Calu3 (cell line): ENCODE measurements around the gene EREG. TPM values are rescaled to one million over a fixed set of nuclear protein-coding genes. Genes with fewer than 3 reads are reported as not detected.

ENCODE experiments used
- BruUV-seq: library from RNA; stranded (reverse); fragments of 400-500 nt; replicated peaks from 2 replicates; lab custom pipeline; 2021; lab: Mats Ljungman, UMichigan
- CTCF ChIA-PET: fragments of 300-600 bp; sonication (Branson Sonifier 250); formaldehyde crosslinking; loops from one replicate; lab custom pipeline; 2022; ENCODE audit warnings: antibody characterized with exemption; lab: Charles Lee
- DNase-seq: peaks from one replicate; pipeline ENCODE4 v3.0.0; 2022
- H3K27ac Mint-ChIP-seq: one replicate; pipeline ENCODE4 v1.8.0; 2022; ENCODE audit warnings: mixed read lengths; ENCODE audit not compliant: unreplicated experiment
- H3K27me3 Mint-ChIP-seq: one replicate; pipeline ENCODE4 v1.8.0; 2022; ENCODE audit warnings: mixed read lengths; ENCODE audit not compliant: unreplicated experiment
- H3K36me3 Mint-ChIP-seq: one replicate; pipeline ENCODE4 v1.8.0; 2022; ENCODE audit warnings: mild to moderate bottlenecking, moderate library complexity, mixed read lengths; ENCODE audit not compliant: insufficient read depth, unreplicated experiment
- H3K4me1 Mint-ChIP-seq: one replicate; pipeline ENCODE4 v1.8.0; 2022; ENCODE audit warnings: mild to moderate bottlenecking, low read depth, mixed read lengths; ENCODE audit not compliant: unreplicated experiment
- H3K4me3 Mint-ChIP-seq: one replicate; pipeline ENCODE4 v1.8.0; 2022; ENCODE audit warnings: mild to moderate bottlenecking, low read depth, moderate library complexity, mixed read lengths; ENCODE audit not compliant: unreplicated experiment
- H3K9me3 Mint-ChIP-seq: one replicate; pipeline ENCODE4 v1.8.0; 2022; ENCODE audit warnings: low read depth, mixed read lengths; ENCODE audit not compliant: unreplicated experiment
- intact Hi-C: fragments of 100-400 bp; cut with micrococcal nuclease; formaldehyde crosslinking; loops from one replicate; pipeline ENCODE4 v1.10.0; 2022; ENCODE audit not compliant: unreplicated experiment
- total RNA-seq: library from RNA; stranded (reverse); gene quantifications from 2 replicates; pipeline ENCODE4 v1.2.3, GENCODE V29; 2022
- TF ChIP-seq, protein P1 (sequence below): fragments of 200-600 bp; IDR thresholded peaks from one replicate; pipeline ENCODE4 v1.8.0; 2022; ENCODE audit warnings: antibody characterized with exemption; ENCODE audit not compliant: unreplicated experiment

The EREG gene
- total RNA-seq, 1 experiment from 2014 or later, result 422 TPM

DNA sequence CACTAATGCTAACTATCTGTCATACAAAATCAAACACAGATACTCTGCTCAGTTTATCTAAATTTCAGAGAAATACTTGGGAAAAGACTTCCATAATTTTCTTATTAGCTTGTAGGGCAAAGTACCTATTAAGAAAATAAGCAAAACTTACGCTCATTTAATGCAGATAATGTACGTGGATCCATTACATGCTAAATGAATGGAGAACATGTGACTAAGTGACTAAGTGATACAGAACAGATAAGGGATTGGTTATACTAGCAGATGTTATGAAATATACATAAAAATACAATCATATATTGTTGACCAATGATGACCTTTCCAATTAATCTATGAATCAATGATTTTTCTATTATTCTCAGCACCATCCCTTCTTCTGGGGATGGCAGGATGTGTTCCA, 25.7 kb downstream of the EREG start:
- Mint-ChIP-seq H3K4me1 (peaks cover 49% of the 10 kb centered on the region), H3K27me3 (no peaks in the 10 kb centered on the region), H3K4me3 (no peak overlapping the region), H3K27ac (peak overlapping the region; percentile 87), H3K9me3 (no peaks in the 10 kb centered on the region), H3K36me3 (peaks cover 95% of the 10 kb centered on the region)
- no peak for DNase-seq
- no TSS peak for BruUV-seq
- TF ChIP-seq, protein P1, sequence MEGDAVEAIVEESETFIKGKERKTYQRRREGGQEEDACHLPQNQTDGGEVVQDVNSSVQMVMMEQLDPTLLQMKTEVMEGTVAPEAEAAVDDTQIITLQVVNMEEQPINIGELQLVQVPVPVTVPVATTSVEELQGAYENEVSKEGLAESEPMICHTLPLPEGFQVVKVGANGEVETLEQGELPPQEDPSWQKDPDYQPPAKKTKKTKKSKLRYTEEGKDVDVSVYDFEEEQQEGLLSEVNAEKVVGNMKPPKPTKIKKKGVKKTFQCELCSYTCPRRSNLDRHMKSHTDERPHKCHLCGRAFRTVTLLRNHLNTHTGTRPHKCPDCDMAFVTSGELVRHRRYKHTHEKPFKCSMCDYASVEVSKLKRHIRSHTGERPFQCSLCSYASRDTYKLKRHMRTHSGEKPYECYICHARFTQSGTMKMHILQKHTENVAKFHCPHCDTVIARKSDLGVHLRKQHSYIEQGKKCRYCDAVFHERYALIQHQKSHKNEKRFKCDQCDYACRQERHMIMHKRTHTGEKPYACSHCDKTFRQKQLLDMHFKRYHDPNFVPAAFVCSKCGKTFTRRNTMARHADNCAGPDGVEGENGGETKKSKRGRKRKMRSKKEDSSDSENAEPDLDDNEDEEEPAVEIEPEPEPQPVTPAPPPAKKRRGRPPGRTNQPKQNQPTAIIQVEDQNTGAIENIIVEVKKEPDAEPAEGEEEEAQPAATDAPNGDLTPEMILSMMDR, result no peak
- intact Hi-C loops, result loop anchor here (5.0 kb wide), 3 partner anchors 142 to 282 kb away; no protein-coding TSS in a partner anchor
- CTCF ChIA-PET, result no interaction called here

DNA sequence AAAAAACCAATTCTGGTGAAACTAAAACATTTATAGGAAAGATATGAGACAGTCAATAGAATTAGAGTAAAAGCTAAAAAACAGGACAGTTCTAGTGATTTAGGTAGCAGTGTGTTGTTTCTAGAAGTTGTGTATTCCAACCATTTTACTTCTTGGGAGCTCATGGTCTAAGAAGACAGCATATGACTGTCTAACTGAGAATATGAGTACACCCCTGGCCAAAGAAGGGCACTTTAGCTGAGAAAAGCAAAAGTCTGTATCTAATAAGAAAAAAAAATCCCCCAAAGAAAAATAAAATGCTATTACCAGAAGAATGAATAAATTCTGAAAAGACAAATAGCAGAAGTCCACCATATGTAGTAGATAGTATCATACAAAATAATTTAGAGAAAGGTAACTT, 26.4 kb downstream of the EREG start:
- Mint-ChIP-seq H3K27me3 (no peaks in the 10 kb centered on the region), H3K36me3 (peaks cover 90% of the 10 kb centered on the region), H3K9me3 (no peaks in the 10 kb centered on the region), H3K27ac (peak overlapping the region; percentile 87), H3K4me1 (peaks cover 49% of the 10 kb centered on the region), H3K4me3 (peak overlapping the region; percentile 0)
- intact Hi-C loops, result loop anchor here (5.0 kb wide), 3 partner anchors 141 to 281 kb away; no protein-coding TSS in a partner anchor
- BruUV-seq, result no TSS peak
- CTCF ChIA-PET, result no interaction called here
- DNase-seq, result no peak
- TF ChIP-seq, protein P1, result no peak

- CTCF ChIA-PET, result no interaction called here
- Mint-ChIP-seq H3K36me3 (peaks cover 84% of the 10 kb centered on the region), H3K9me3 (no peaks in the 10 kb centered on the region), H3K4me1 (peaks cover 49% of the 10 kb centered on the region), H3K27me3 (no peaks in the 10 kb centered on the region), H3K27ac (peak overlapping the region; percentile 87), H3K4me3 (peak overlapping the region; percentile 0)
- TF ChIP-seq, protein P1, result no peak
- intact Hi-C loops, result loop anchor here (5.0 kb wide), 3 partner anchors 140 to 280 kb away; no protein-coding TSS in a partner anchor
- BruUV-seq, result TSS peak; percentile 1
- DNase-seq, result no peak
Observed at GRCh38 chr4:74391890-74392475, 27.0 kb downstream of the EREG start.

- Mint-ChIP-seq H3K4me1 (peaks cover 48% of the 10 kb centered on the region), H3K36me3 (peaks cover 71% of the 10 kb centered on the region), H3K9me3 (no peaks in the 10 kb centered on the region), H3K27ac (peak overlapping the region; percentile 87), H3K4me3 (peak overlapping the region; percentile 27), H3K27me3 (no peaks in the 10 kb centered on the region)
- intact Hi-C loops, result loop anchor here (2.0 to 5.0 kb wide), 4 partner anchors 50 to 278 kb away; partner anchors contain the start of gene AREG
- BruUV-seq, result no TSS peak
- CTCF ChIA-PET, result interaction anchor here (1.2 to 1.7 kb wide), 3 partner anchors 51 to 277 kb away, joined by 3 to 7 read pairs (median 5); partner anchors contain the start of gene AREG
- DNase-seq, result no peak
- TF ChIP-seq, protein P1, result no peak
Observed at GRCh38 chr4:74394476-74395136, 29.7 kb downstream of the EREG start.
